Neuronal stem cell (in vitro differentiated cells): ENCODE data around the gene FBXL7.

ENCODE experiments used
- DNase-seq: peaks from one replicate; pipeline ENCODE4 v3.0.0-alpha.2; 2013; ENCODE audit warnings: low spot score
- H2AFZ ChIP-seq: one replicate; pipeline ENCODE4 v1.6.1; 2013; ENCODE audit warnings: mild to moderate bottlenecking, low read length, inconsistent platforms
- H2AK5ac ChIP-seq: 2 replicates; pipeline ENCODE4 v1.6.1; 2013; ENCODE audit warnings: low read depth, mild to moderate bottlenecking, inconsistent platforms, low read length, moderate library complexity, mixed read lengths
- H2BK120ac ChIP-seq: 2 replicates; pipeline ENCODE4 v1.6.1; 2013; ENCODE audit warnings: low read depth, mild to moderate bottlenecking, inconsistent platforms, low read length, moderate library complexity, mixed read lengths
- H2BK12ac ChIP-seq: one replicate; pipeline ENCODE4 v1.6.1; 2013; ENCODE audit warnings: low read length, inconsistent platforms
- H2BK15ac ChIP-seq: 2 replicates; pipeline ENCODE4 v1.6.1; 2013; ENCODE audit warnings: mild to moderate bottlenecking, low read length, inconsistent platforms, mixed read lengths
- H2BK5ac ChIP-seq: one replicate; pipeline ENCODE4 v1.6.1; 2013; ENCODE audit warnings: inconsistent platforms, mild to moderate bottlenecking, low read length, moderate library complexity
- H3K14ac ChIP-seq: one replicate; pipeline ENCODE4 v1.6.1; 2013; ENCODE audit warnings: low read length, inconsistent platforms
- H3K18ac ChIP-seq: 2 replicates; pipeline ENCODE4 v1.6.1; 2013; ENCODE audit warnings: low read length, inconsistent platforms
- H3K23ac ChIP-seq: 2 replicates; pipeline ENCODE4 v1.6.1; 2013; ENCODE audit warnings: low read depth, mild to moderate bottlenecking, mixed read lengths, low read length, inconsistent platforms; ENCODE audit not compliant: poor library complexity
- H3K27ac ChIP-seq: replicated peaks from 3 replicates; pipeline ENCODE4 v1.5.1; 2013; ENCODE audit warnings: low read length, inconsistent platforms
- H3K27me3 ChIP-seq, 3 experiments: 2 replicates each; pipeline ENCODE4 v1.6.1; 2013; ENCODE audit warnings: low read length in 3 of 3, mild to moderate bottlenecking in 2 of 3, inconsistent platforms in 1 of 3, low read depth in 1 of 3, mixed read lengths in 1 of 3, moderate library complexity in 1 of 3; ENCODE audit not compliant: control insufficient read depth in 3 of 3, insufficient read depth in 3 of 3
- H3K36me3 ChIP-seq, 2 donors: replicated peaks in 1 of 2; 2 replicates each; pipeline ENCODE4 v1.6.1; 2013; ENCODE audit warnings: low read length in 2 of 2; ENCODE audit not compliant: control insufficient read depth in 2 of 2, insufficient read depth in 2 of 2
- H3K4ac ChIP-seq: 2 replicates; pipeline ENCODE4 v1.6.1; 2013; ENCODE audit warnings: inconsistent platforms, mild to moderate bottlenecking, low read length, moderate library complexity
- H3K4me1 ChIP-seq, 2 donors: 1 replicate in 1 of 2; 2 replicates in 1 of 2; pipeline ENCODE4 v1.6.1; 2013; ENCODE audit warnings: low read length in 2 of 2, low read depth in 1 of 2; ENCODE audit not compliant: control insufficient read depth in 2 of 2, insufficient read depth in 1 of 2
- H3K4me2 ChIP-seq: one replicate; pipeline ENCODE4 v1.6.1; 2013; ENCODE audit warnings: mild to moderate bottlenecking, low read length, inconsistent platforms; ENCODE audit not compliant: insufficient read depth, poor library complexity, severe bottlenecking
- H3K4me3 ChIP-seq, 2 donors: 2 replicates each; pipeline ENCODE4 v1.5.1; 2013; ENCODE audit warnings: low read length in 2 of 2, mild to moderate bottlenecking in 2 of 2, inconsistent platforms in 1 of 2, moderate library complexity in 1 of 2
- H3K79me1 ChIP-seq: one replicate; pipeline ENCODE4 v1.6.1; 2013; ENCODE audit warnings: low read depth, mild to moderate bottlenecking, inconsistent platforms, low read length, moderate library complexity
- H3K9ac ChIP-seq: one replicate; pipeline ENCODE4 v1.6.1; 2013; ENCODE audit warnings: mild to moderate bottlenecking, low read depth, low read length, inconsistent platforms; ENCODE audit not compliant: poor library complexity
- H3K9me3 ChIP-seq, 2 donors: replicated peaks in 1 of 2; 2 replicates each; pipeline versions ENCODE3 to v1.6.1; 2013; ENCODE audit warnings: low read length in 2 of 2, mild to moderate bottlenecking in 2 of 2, inconsistent platforms in 1 of 2, low read depth in 1 of 2, mixed read lengths in 1 of 2, moderate library complexity in 1 of 2; ENCODE audit not compliant: control insufficient read depth in 2 of 2, insufficient read depth in 1 of 2
- H4K8ac ChIP-seq: one replicate; pipeline ENCODE4 v1.6.1; 2013; ENCODE audit warnings: low read depth, mild to moderate bottlenecking, inconsistent platforms, low read length, moderate library complexity
- H4K91ac ChIP-seq: one replicate; pipeline ENCODE4 v1.6.1; 2013; ENCODE audit warnings: low read length, low read depth, mild to moderate bottlenecking, inconsistent platforms; ENCODE audit not compliant: poor library complexity
- WGBS, 2 donors: extraction: QIAGEN DNeasy Blood & Tissue Kit; methylation state at CpG; one replicate each; pipeline ENCODE4 v1.1.7; 2013; ENCODE audit warnings: missing lambda C conversion rate in 2 of 2, mixed read lengths in 1 of 2; ENCODE audit not compliant: insufficient read length in 2 of 2, insufficient replicate concordance in 1 of 2; ENCODE audit errors: extremely low coverage in 2 of 2; 5-methylcytosine and 5-hydroxymethylcytosine counted together

FBXL7 gene

DNA sequence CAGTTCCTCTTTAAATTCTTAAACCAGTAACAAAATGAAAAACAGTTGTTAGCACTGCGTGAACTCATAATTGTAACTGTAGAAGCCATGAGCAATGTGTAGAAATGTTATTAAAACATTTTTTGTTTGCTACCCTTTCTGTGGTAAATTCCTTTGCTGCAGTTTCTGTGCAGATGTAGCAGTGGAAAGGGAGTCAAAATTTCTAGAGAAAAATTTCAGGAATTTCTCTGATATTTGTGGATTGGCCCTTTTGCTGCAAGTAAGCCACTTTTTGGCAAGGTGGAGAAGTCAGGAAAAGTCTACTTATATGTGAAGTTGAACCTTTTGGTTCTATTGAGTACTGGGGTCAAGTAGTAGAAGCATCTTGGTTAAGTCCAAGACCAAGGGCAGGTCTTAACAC, 10.1 kb downstream of the FBXL7 start:
- Histone ChIP-seq H4K8ac (no peak overlapping the region), H3K36me3 (no peaks in the 10 kb centered on the region), H3K14ac (no peak overlapping the region), H2AFZ (no peak overlapping the region), H2BK12ac (no peak overlapping the region), H4K91ac (no peak overlapping the region), H3K4me3 (no peak overlapping the region), H2BK5ac (no peak overlapping the region), H3K79me1 (peaks cover 2% of the 10 kb centered on the region), H2AK5ac (no peak overlapping the region), H2BK120ac (no peak overlapping the region), H3K27ac (no peak overlapping the region), H3K18ac (no peak overlapping the region), H3K9ac (no peak overlapping the region), H2BK15ac (no peak overlapping the region), H3K4me2 (no peak overlapping the region), H3K9me3 (no peaks in the 10 kb centered on the region), H3K4ac (no peak overlapping the region), H3K4me1 (peaks cover 0 to 1% of the 10 kb centered on the region in 2 donors), H3K27me3 (no peaks in the 10 kb centered on the region), H3K23ac (no peak overlapping the region)
- no peak for DNase-seq
- WGBS, 2 donors = no CpG with 5 or more reads among the region's 1 CpG

DNA sequence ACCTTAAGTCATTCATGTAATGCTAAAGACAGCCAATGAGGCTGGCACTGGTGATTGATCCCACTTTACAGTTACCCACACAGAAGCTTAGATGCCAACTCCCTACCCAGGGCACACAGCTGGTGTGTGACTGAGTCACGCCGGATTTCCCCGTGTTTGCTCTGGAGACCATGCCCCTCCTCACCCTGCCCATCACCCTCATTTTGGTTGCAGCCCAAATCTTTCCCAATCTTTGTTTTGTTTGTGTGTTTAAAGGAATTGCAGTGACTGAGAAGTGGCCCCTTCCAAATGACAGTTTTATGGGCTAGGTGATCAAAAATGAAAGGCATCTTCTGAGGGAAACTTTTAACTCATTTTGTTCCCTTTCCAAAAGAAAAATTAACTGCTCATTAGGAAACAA, 10.9 kb downstream of the FBXL7 start:
- Histone ChIP-seq H3K27me3 (no peaks in the 10 kb centered on the region), H3K14ac (no peak overlapping the region), H4K8ac (no peak overlapping the region), H3K9ac (no peak overlapping the region), H3K4ac (no peak overlapping the region), H2BK15ac (no peak overlapping the region), H3K79me1 (peaks cover 2% of the 10 kb centered on the region), H3K18ac (no peak overlapping the region), H2BK12ac (no peak overlapping the region), H2AFZ (no peak overlapping the region), H3K27ac (no peak overlapping the region), H2BK120ac (no peak overlapping the region), H3K23ac (no peak overlapping the region), H3K9me3 (no peaks in the 10 kb centered on the region), H3K36me3 (no peaks in the 10 kb centered on the region), H4K91ac (no peak overlapping the region), H2AK5ac (no peak overlapping the region), H2BK5ac (no peak overlapping the region), H3K4me2 (no peak overlapping the region), H3K4me1 (peaks cover 0 to 1% of the 10 kb centered on the region in 2 donors), H3K4me3 (no peak overlapping the region)
- no CpG with 5 or more reads among the region's 3 CpGs for WGBS, 2 donors
- DNase-seq = no peak

DNA sequence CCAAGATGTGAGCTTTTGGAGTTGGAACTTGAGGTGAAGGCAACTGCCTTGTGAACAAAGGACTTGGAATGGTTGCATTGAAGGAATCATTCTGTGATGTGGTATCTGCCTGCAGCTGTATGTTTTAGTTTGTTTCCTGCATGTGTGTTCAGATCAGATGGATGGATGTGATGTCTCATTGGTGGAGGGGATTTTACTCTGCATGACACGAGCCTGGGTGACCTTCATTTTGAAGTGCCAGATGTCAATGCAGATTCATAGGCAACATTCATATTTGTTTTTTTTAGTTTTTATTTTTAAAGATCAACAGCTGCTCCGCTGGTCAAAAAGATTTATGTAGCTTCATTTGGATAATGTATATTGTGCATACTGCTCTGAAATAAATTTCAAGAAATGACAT, 13.5 kb downstream of the FBXL7 start:
- Histone ChIP-seq H3K36me3 (no peaks in the 10 kb centered on the region), H2AK5ac (no peak overlapping the region), H2AFZ (no peak overlapping the region), H3K18ac (no peak overlapping the region), H4K91ac (no peak overlapping the region), H3K79me1 (peaks cover 5% of the 10 kb centered on the region), H2BK5ac (no peak overlapping the region), H3K27ac (no peak overlapping the region), H3K27me3 (no peaks in the 10 kb centered on the region), H3K4me2 (no peak overlapping the region), H2BK15ac (no peak overlapping the region), H3K9ac (no peak overlapping the region), H3K4ac (no peak overlapping the region), H3K9me3 (no peaks in the 10 kb centered on the region), H3K4me3 (no peak overlapping the region), H2BK120ac (no peak overlapping the region), H3K14ac (no peak overlapping the region), H3K23ac (no peak overlapping the region), H4K8ac (no peak overlapping the region), H2BK12ac (no peak overlapping the region), H3K4me1 (peaks cover 0 to 1% of the 10 kb centered on the region in 2 donors)
- no CpG with 5 or more reads among the region's 2 CpGs for WGBS, 2 donors
- DNase-seq = no peak

DNA sequence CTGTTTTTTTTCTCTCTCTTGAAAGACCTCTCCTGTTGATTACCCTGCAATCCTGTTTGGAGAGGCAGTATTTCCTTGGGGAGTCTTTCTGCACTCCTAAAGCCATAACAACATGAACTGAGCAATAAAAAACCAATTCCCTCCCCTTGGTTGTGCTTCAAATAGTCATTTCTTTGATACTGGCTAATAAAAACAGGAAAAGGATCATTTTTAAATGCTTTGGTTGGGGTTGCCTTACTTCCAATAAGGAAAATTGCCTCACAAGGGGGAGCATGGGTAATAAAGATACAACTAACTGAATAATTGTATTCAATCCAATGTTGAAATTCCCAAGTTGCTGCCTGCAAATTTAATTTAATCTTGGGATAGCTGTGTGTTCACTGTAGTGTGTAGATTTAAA, 13.9 kb downstream of the FBXL7 start:
- H2BK12ac ChIP-seq = no peak overlapping the region
- no peak overlapping the region for H2BK15ac ChIP-seq
- peaks cover 0 to 1% of the 10 kb centered on the region in 2 donors for H3K4me1 ChIP-seq
- H2BK5ac ChIP-seq = no peak overlapping the region
- no peaks in the 10 kb centered on the region for H3K36me3 ChIP-seq
- no peak overlapping the region for H4K8ac ChIP-seq
- no peak overlapping the region for H3K4me3 ChIP-seq
- H2AK5ac ChIP-seq = no peak overlapping the region
- no peak for DNase-seq
- no peak overlapping the region for H3K4me2 ChIP-seq
- H3K18ac ChIP-seq = no peak overlapping the region
- H2AFZ ChIP-seq = no peak overlapping the region
- H3K27me3 ChIP-seq = no peaks in the 10 kb centered on the region
- no peaks in the 10 kb centered on the region for H3K9me3 ChIP-seq
- H3K14ac ChIP-seq = no peak overlapping the region
- H3K4ac ChIP-seq = no peak overlapping the region
- H3K79me1 ChIP-seq = peaks cover 5% of the 10 kb centered on the region
- no peak overlapping the region for H2BK120ac ChIP-seq
- no peak overlapping the region for H3K27ac ChIP-seq
- H3K23ac ChIP-seq = no peak overlapping the region
- no peak overlapping the region for H3K9ac ChIP-seq
- H4K91ac ChIP-seq = no peak overlapping the region
